ENCODE measurements around the gene ITGB1BP1. TPM values are rescaled to one million over a fixed set of nuclear protein-coding genes. Genes with fewer than 3 reads are reported as not detected.

The ITGB1BP1 gene
- total RNA-seq, 4 donors from 2014 or later = 65.9 to 97.3 (median 89.0) TPM

- 66 to 70% methylated on average over 10 of the region's 10 CpGs for WGBS, 2 donors
Observed at GRCh38 chr2:9420495-9420894, 2.8 kb downstream of the ITGB1BP1 start.

GRCh38 chr2:9419541-9419940 is 3.8 kb downstream of the ITGB1BP1 start:
- Histone ChIP-seq H3K36me3 (peaks cover 0 to 31% (median 3%) of the 10 kb centered on the region in 3 donors), H3K4me3 (no peak overlapping the region), H3K27me3 (no peaks in the 10 kb centered on the region), H3K4me1 (peaks cover 0 to 73% (median 22%) of the 10 kb centered on the region in 4 donors), H3K27ac (no peak overlapping the region), H3K9me3 (no peaks in the 10 kb centered on the region)
- DNase-seq (ENCODE audit: low spot score in 2 of 2) = no peak
- WGBS, 2 donors = 82% methylated on average over 3 of the region's 3 CpGs
- TF ChIP-seq CTCF (IDR thresholded peaks at IDR 0.05) = no peak
- TF ChIP-seq POLR2A (IDR thresholded peaks at IDR 0.05) = no peak
- TF ChIP-seq EP300 (IDR thresholded peaks at IDR 0.05) = no peak

More at GRCh38 chr2:9420495-9420894, 2.8 kb downstream of the ITGB1BP1 start:
- H3K36me3 ChIP-seq = peaks cover 0 to 28% (median 3%) of the 10 kb centered on the region in 3 donors
- H3K9me3 ChIP-seq = no peaks in the 10 kb centered on the region
- no peak overlapping the region for H3K4me3 ChIP-seq
- no peaks in the 10 kb centered on the region for H3K27me3 ChIP-seq
- peak overlapping the region in 1 of 4 donors; percentile 42 for H3K27ac ChIP-seq
- no peak for DNase-seq (ENCODE audit: low spot score in 2 of 2)
- H3K4me1 ChIP-seq = peaks cover 0 to 78% (median 25%) of the 10 kb centered on the region in 4 donors
- no peak for TF ChIP-seq POLR2A (IDR thresholded peaks at IDR 0.05)
- TF ChIP-seq EP300 (IDR thresholded peaks at IDR 0.05) = no peak
- TF ChIP-seq CTCF (IDR thresholded peaks at IDR 0.05) = no peak

- Histone ChIP-seq H3K9me3 (no peaks in the 10 kb centered on the region), H3K4me3 (no peak overlapping the region), H3K36me3 (peaks cover 0 to 39% (median 3%) of the 10 kb centered on the region in 3 donors), H3K27me3 (no peaks in the 10 kb centered on the region), H3K27ac (no peak overlapping the region), H3K4me1 (peaks cover 0 to 66% (median 16%) of the 10 kb centered on the region in 4 donors)
- TF ChIP-seq POLR2A (IDR thresholded peaks at IDR 0.05) = no peak
- no peak for TF ChIP-seq EP300 (IDR thresholded peaks at IDR 0.05)
- TF ChIP-seq CTCF (IDR thresholded peaks at IDR 0.05) = no peak
- 87 to 88% methylated on average over 4 of the region's 4 CpGs for WGBS, 2 donors
- DNase-seq (ENCODE audit: low spot score in 2 of 2) = no peak
Observed at GRCh38 chr2:9418746-9419145, 4.6 kb downstream of the ITGB1BP1 start.

GRCh38 chr2:9417725-9418124 is 5.6 kb downstream of the ITGB1BP1 start:
- no peaks in the 10 kb centered on the region for H3K27me3 ChIP-seq
- H3K4me1 ChIP-seq = peaks cover 0 to 66% (median 16%) of the 10 kb centered on the region in 4 donors
- H3K27ac ChIP-seq = no peak overlapping the region
- peaks cover 0 to 49% (median 3%) of the 10 kb centered on the region in 3 donors for H3K36me3 ChIP-seq
- TF ChIP-seq POLR2A (IDR thresholded peaks at IDR 0.05) = no peak
- TF ChIP-seq CTCF (IDR thresholded peaks at IDR 0.05) = no peak
- no peak for TF ChIP-seq EP300 (IDR thresholded peaks at IDR 0.05)
- WGBS, 2 donors = 33 to 40% methylated on average over 3 of the region's 3 CpGs
- no peak for DNase-seq (ENCODE audit: low spot score in 2 of 2)
- H3K4me3 ChIP-seq = no peak overlapping the region
- H3K9me3 ChIP-seq = no peaks in the 10 kb centered on the region

GRCh38 chr2:9416962-9417316 is 6.4 kb downstream of the ITGB1BP1 start:
- 95% methylated on average over 7 of the region's 7 CpGs for WGBS, 2 donors
- H3K4me1 ChIP-seq = peaks cover 0 to 60% (median 15%) of the 10 kb centered on the region in 4 donors
- peaks cover 0 to 56% (median 3%) of the 10 kb centered on the region in 3 donors for H3K36me3 ChIP-seq
- H3K27me3 ChIP-seq = no peaks in the 10 kb centered on the region
- DNase-seq (ENCODE audit: low spot score in 2 of 2) = no peak
- TF ChIP-seq POLR2A (IDR thresholded peaks at IDR 0.05) (no peak), CTCF (IDR thresholded peaks at IDR 0.05) (no peak), EP300 (IDR thresholded peaks at IDR 0.05) (no peak)
- no peak overlapping the region for H3K4me3 ChIP-seq
- H3K27ac ChIP-seq = peak overlapping the region in 1 of 4 donors; percentile 66
- no peaks in the 10 kb centered on the region for H3K9me3 ChIP-seq

All from tibial nerve (tissue), 4 donors.